ENCODE measurements around the gene SMURF2. TPM values are rescaled to one million over a fixed set of nuclear protein-coding genes. Genes with fewer than 3 reads are reported as not detected.
A peak's percentile ranks its signal among the peaks of the same experiment; 100 is the strongest.

Gene SMURF2
- total and polyA plus RNA-seq, 9 of the 15 experiments (the other 6 are each of a cell fraction or from before 2014, with no cell fraction given) = 3.8 to 22.0 (median 14.8) TPM

- TF ChIP-seq RREB1 (CRISPR knock-in tag; IDR thresholded peaks at IDR 0.05) = no peak
- no peak for TF ChIP-seq ZNF280B (CRISPR knock-in tag; IDR thresholded peaks at IDR 0.05)
- TF ChIP-seq ZNF717 (CRISPR knock-in tag; IDR thresholded peaks at IDR 0.05) = no peak
- TF ChIP-seq ARID3B (CRISPR knock-in tag; IDR thresholded peaks at IDR 0.05; ENCODE audit: borderline replicate concordance) = no peak
- TF ChIP-seq JUNB (CRISPR knock-in tag; conservative IDR thresholded peaks at IDR 0.05) = no peak
- TF ChIP-seq STAT5A (IDR thresholded peaks at IDR 0.05; ENCODE audit: borderline replicate concordance, low read length) = no peak
- no peak for TF ChIP-seq ZC3H4 (CRISPR knock-in tag; IDR thresholded peaks at IDR 0.05; ENCODE audit: borderline replicate concordance)
- TF ChIP-seq ESRRB (CRISPR knock-in tag; IDR thresholded peaks at IDR 0.05; ENCODE audit: borderline replicate concordance) = no peak
- 0 out of 2 replicates have a peak, but pooled peaks have one; percentile 39 for TF ChIP-seq ZBTB17 (CRISPR knock-in tag; IDR thresholded peaks at IDR 0.05)
- TF ChIP-seq ZNF165 (CRISPR knock-in tag; IDR thresholded peaks at IDR 0.05; ENCODE audit: borderline replicate concordance) = no peak
- no peak for TF ChIP-seq SMARCB1 (IDR thresholded peaks at IDR 0.05; ENCODE audit: insufficient read length, low read depth)
- no peak for TF ChIP-seq E2F4 (CRISPR knock-in tag; IDR thresholded peaks at IDR 0.05; ENCODE audit: low read depth)
- no peak for TF ChIP-seq CTCFL (IDR thresholded peaks at IDR 0.05; ENCODE audit: borderline replicate concordance, insufficient read depth, low read depth, low read length, poor library complexity, severe bottlenecking)
Observed at GRCh38 chr17:64661976-64662773, at the start of gene SMURF2 (continued).

Data from K562 (cell line).